ENCODE measurements around the gene YY1.
"Not testable (repeated sequence)": the region's sequence is repeated elsewhere in the genome, so short reads cannot be mapped to it uniquely, and the experiment has no call there.

The YY1 gene

DNA sequence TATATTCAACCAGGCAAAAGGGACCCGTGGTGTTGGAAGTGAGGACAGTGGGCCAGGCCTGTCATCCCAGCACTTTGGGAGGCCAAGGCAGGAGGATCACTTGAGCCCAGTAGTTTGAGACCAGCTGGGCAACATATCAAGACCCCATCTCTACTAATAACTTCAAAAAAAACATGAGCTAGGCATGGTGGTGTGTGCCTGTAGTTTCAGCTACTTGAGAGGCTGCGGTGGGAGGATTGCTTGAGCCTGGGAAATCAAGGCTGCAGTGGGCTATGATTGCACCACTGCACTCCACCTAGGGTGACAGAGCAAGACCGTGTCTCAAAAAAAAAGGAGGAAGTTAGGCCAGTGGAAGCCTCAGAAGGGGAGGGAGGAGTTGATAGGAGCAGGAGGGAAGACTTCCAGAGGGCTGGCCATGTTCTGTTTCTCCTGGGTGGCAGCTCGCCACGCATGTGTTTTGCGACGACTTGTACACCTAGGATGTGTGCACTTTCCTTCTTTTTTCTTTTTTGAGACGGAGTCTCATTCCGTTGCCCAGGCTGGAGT, 57.2 kb downstream of the YY1 start:
- Histone ChIP-seq H3K4me2 (ENCODE audit: low read length, poor library complexity, severe bottlenecking) (no peak overlapping the region), H3K9me3 (ENCODE audit: control insufficient read depth, low read length) (no peaks in the 10 kb centered on the region), H3K79me1 (replicated peaks; ENCODE audit: low read length, poor library complexity, severe bottlenecking) (peaks cover 59% of the 10 kb centered on the region), H3K9ac (ENCODE audit: low read length) (no peak overlapping the region), H2BK5ac (ENCODE audit: low read depth, low read length, poor library complexity, severe bottlenecking) (no peak overlapping the region), H4K91ac (ENCODE audit: low read length) (no peak overlapping the region), H3K23ac (ENCODE audit: low read length in 2 of 2) (no peak overlapping the region), H4K8ac (ENCODE audit: low read length) (no peak overlapping the region), H2BK12ac (ENCODE audit: low read length in 2 of 2) (no peak overlapping the region), H2AK5ac (ENCODE audit: low read length, severe bottlenecking) (no peak overlapping the region), H3K14ac (ENCODE audit: low read length in 2 of 2) (no peak overlapping the region), H3K4ac (ENCODE audit: low read depth in 1 of 2, low read length in 2 of 2) (no peak overlapping the region), H3K18ac (ENCODE audit: low read depth in 1 of 2, low read length in 2 of 2) (no peak overlapping the region), H3K4me1 (ENCODE audit: control insufficient read depth, insufficient read depth, low read depth, low read length) (peaks cover 19% of the 10 kb centered on the region), H2AFZ (ENCODE audit: low read depth, low read length) (no peak overlapping the region), H2BK15ac (ENCODE audit: low read depth, poor library complexity, severe bottlenecking) (no peak overlapping the region), H3K27me3 (ENCODE audit: control insufficient read depth in 1 of 2, insufficient read depth in 1 of 2, low read length in 2 of 2) (no peaks in the 10 kb centered on the region), H3K36me3 (ENCODE audit: control insufficient read depth in 1 of 2, insufficient read depth in 2 of 2, low read depth in 1 of 2, low read length in 2 of 2) (peaks cover 23 to 67% of the 10 kb centered on the region in 2 experiments), H3K4me3 (ENCODE audit: insufficient read depth in 1 of 2, low read depth in 1 of 2, low read length in 2 of 2) (no peak overlapping the region), H2BK120ac (ENCODE audit: low read depth, low read length) (no peak overlapping the region), H3K27ac (ENCODE audit: low read length, poor library complexity, severe bottlenecking) (no peak overlapping the region)
- WGBS = 91% methylated on average over 8 of the region's 9 CpGs
- DNase-seq = no peak

DNA sequence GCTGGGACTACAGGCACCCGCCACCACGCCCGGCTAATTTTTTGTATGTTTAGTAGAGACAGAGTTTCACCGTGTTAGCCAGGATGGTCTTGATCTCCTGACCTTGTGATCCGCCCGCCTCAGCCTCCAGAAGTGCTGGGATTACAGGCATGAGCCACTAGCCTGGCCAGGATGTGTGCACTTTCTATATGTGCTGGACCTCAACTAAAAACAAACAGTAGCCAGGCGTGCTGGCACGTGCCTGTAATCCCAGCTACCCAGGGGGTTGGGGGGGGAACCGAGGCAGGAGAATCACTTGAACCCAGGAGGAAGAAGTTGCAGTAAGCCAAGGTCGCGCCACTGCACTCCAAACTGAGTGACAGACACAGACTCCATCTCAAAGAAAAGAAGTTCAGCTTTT, 57.8 kb downstream of the YY1 start:
- not testable (repeated sequence) for H3K14ac ChIP-seq (ENCODE audit: low read length in 2 of 2); H3K23ac ChIP-seq (ENCODE audit: low read length in 2 of 2); H3K4ac ChIP-seq (ENCODE audit: low read depth in 1 of 2, low read length in 2 of 2); H2BK5ac ChIP-seq (ENCODE audit: low read depth, low read length, poor library complexity, severe bottlenecking); DNase-seq; H3K9me3 ChIP-seq (ENCODE audit: control insufficient read depth, low read length); H2BK12ac ChIP-seq (ENCODE audit: low read length in 2 of 2); H2AK5ac ChIP-seq (ENCODE audit: low read length, severe bottlenecking); H2BK15ac ChIP-seq (ENCODE audit: low read depth, poor library complexity, severe bottlenecking); H3K27me3 ChIP-seq (ENCODE audit: control insufficient read depth in 1 of 2, insufficient read depth in 1 of 2, low read length in 2 of 2); H3K27ac ChIP-seq (ENCODE audit: low read length, poor library complexity, severe bottlenecking); H4K91ac ChIP-seq (ENCODE audit: low read length); H3K4me2 ChIP-seq (ENCODE audit: low read length, poor library complexity, severe bottlenecking); H2AFZ ChIP-seq (ENCODE audit: low read depth, low read length); H2BK120ac ChIP-seq (ENCODE audit: low read depth, low read length)
- peak overlapping the region; percentile 82 for H3K9ac ChIP-seq (ENCODE audit: low read length)
- H3K4me1 ChIP-seq (ENCODE audit: control insufficient read depth, insufficient read depth, low read depth, low read length) = peaks cover 19% of the 10 kb centered on the region
- peak overlapping the region; percentile 58 for H3K18ac ChIP-seq (ENCODE audit: low read depth in 1 of 2, low read length in 2 of 2)
- peak overlapping the region; percentile 69 for H4K8ac ChIP-seq (ENCODE audit: low read length)
- H3K79me1 ChIP-seq (replicated peaks; ENCODE audit: low read length, poor library complexity, severe bottlenecking) = peaks cover 54% of the 10 kb centered on the region
- peak overlapping the region in 1 of 2 experiments; percentile 71 for H3K4me3 ChIP-seq (ENCODE audit: insufficient read depth in 1 of 2, low read depth in 1 of 2, low read length in 2 of 2)
- WGBS = 94% methylated on average over 9 of the region's 11 CpGs
- H3K36me3 ChIP-seq (ENCODE audit: control insufficient read depth in 1 of 2, insufficient read depth in 2 of 2, low read depth in 1 of 2, low read length in 2 of 2) = peaks cover 18 to 61% of the 10 kb centered on the region in 2 experiments

DNA sequence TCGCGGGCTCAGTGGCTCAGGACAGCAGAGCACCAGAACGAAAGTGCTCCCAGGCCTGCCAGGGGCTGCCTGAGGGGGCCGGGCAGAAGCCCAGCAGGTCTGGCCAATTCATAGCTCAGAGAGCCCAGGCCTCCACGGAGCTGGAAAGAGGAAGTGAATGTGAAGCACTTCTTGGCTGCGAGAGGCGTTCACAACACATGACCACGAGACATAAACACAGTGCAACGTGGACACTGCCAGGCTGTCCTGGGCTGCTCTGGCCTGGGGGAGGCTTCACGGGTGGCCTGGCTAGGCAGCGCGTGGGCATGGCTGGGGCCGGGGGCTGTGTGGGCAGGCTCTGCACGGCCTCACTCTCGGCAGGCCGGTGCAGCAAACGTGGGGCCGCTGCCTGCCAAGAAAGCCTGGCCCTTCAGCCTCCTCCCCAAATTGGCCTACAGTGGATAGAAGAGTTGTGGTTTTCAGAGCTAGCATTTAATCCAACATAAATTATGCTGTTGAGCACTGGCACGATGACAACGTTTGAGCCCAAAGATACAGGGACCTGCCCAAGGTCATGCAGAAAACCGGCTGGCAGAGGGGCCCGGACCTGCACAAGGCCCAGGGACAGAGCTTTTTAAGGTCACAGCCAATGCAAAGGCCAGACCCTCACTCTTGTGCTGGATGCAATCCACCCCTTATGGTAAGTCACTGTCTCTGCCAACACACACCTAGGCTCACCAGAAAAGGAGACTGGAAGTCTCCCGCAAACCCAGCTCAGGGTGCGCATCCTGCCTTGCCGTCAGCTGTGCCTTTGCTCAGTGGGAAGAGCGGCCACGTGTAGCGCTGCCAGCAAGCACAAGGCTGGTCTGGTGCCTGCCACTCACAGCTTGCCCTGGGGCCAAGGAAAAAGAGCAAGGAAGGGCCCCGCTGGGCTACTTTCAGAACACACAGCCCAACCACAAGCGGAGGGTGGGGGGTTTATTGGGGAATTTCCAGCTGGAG, 58.7 kb downstream of the YY1 start:
- peak overlapping the region; percentile 58 to 72 for H3K18ac ChIP-seq (ENCODE audit: low read depth in 1 of 2, low read length in 2 of 2)
- H2AFZ ChIP-seq (ENCODE audit: low read depth, low read length) = no peak overlapping the region
- H3K4ac ChIP-seq (ENCODE audit: low read depth in 1 of 2, low read length in 2 of 2) = peak overlapping the region; percentile 13 to 66
- H3K23ac ChIP-seq (ENCODE audit: low read length in 2 of 2) = no peak overlapping the region
- H2BK120ac ChIP-seq (ENCODE audit: low read depth, low read length) = peak overlapping the region; percentile 0
- no peak overlapping the region for H3K14ac ChIP-seq (ENCODE audit: low read length in 2 of 2)
- H3K36me3 ChIP-seq (ENCODE audit: control insufficient read depth in 1 of 2, insufficient read depth in 2 of 2, low read depth in 1 of 2, low read length in 2 of 2) = peaks cover 9 to 52% of the 10 kb centered on the region in 2 experiments
- H4K8ac ChIP-seq (ENCODE audit: low read length) = peak overlapping the region; percentile 66
- H3K79me1 ChIP-seq (replicated peaks; ENCODE audit: low read length, poor library complexity, severe bottlenecking) = peaks cover 50% of the 10 kb centered on the region
- H2BK5ac ChIP-seq (ENCODE audit: low read depth, low read length, poor library complexity, severe bottlenecking) = no peak overlapping the region
- H3K4me2 ChIP-seq (ENCODE audit: low read length, poor library complexity, severe bottlenecking) = no peak overlapping the region
- H2BK15ac ChIP-seq (ENCODE audit: low read depth, poor library complexity, severe bottlenecking) = peak overlapping the region; percentile 26
- peak overlapping the region; percentile 9 to 71 for H3K4me3 ChIP-seq (ENCODE audit: insufficient read depth in 1 of 2, low read depth in 1 of 2, low read length in 2 of 2)
- H4K91ac ChIP-seq (ENCODE audit: low read length) = peak overlapping the region; percentile 64
- peak overlapping the region in 1 of 2 experiments; percentile 21 for H2BK12ac ChIP-seq (ENCODE audit: low read length in 2 of 2)
- H3K9me3 ChIP-seq (ENCODE audit: control insufficient read depth, low read length) = no peaks in the 10 kb centered on the region
- no peak overlapping the region for H2AK5ac ChIP-seq (ENCODE audit: low read length, severe bottlenecking)
- DNase-seq = peak; percentile 92
- H3K9ac ChIP-seq (ENCODE audit: low read length) = peak overlapping the region; percentile 82
- H3K27me3 ChIP-seq (ENCODE audit: control insufficient read depth in 1 of 2, insufficient read depth in 1 of 2, low read length in 2 of 2) = no peaks in the 10 kb centered on the region
- WGBS = 56% methylated on average over 24 of the region's 30 CpGs
- peaks cover 17% of the 10 kb centered on the region for H3K4me1 ChIP-seq (ENCODE audit: control insufficient read depth, insufficient read depth, low read depth, low read length)
- H3K27ac ChIP-seq (ENCODE audit: low read length, poor library complexity, severe bottlenecking) = no peak overlapping the region

DNA sequence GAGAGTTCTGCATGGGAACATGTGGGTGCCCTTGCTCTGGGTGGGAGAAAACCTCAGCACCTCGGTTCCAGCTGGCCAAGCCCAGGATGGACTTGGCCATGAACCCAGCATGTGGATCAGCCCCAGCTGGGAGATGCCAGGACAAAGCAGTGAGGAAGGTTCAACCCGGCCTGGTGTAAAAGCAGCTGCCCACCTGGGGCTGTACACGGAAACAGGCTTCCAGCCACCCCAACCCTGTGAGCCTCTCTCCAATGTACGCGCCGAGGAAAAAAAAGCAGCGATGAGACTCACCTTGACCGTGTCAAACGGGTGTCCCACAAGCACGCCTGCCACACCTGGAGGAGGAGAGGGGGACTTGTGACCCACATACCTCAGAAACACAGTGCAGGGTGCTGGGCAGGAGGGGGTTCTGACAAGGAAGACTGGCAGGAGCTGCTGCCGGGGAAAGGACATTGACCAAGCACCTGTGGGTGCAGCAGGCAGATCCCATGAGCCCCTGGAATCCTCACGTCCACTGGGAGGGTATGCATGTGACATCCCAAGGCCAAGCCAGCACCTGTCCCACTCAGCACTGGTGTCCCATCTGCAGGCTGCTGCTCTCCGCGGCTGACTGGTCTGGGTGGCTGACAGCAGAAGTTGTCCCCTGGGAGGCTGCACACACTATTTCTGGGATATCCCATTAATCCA, 59.8 kb downstream of the YY1 start:
- no peaks in the 10 kb centered on the region for H3K9me3 ChIP-seq (ENCODE audit: control insufficient read depth, low read length)
- H2BK5ac ChIP-seq (ENCODE audit: low read depth, low read length, poor library complexity, severe bottlenecking) = no peak overlapping the region
- no peak overlapping the region for H2AK5ac ChIP-seq (ENCODE audit: low read length, severe bottlenecking)
- H3K27ac ChIP-seq (ENCODE audit: low read length, poor library complexity, severe bottlenecking) = no peak overlapping the region
- H2AFZ ChIP-seq (ENCODE audit: low read depth, low read length) = no peak overlapping the region
- no peak overlapping the region for H3K23ac ChIP-seq (ENCODE audit: low read length in 2 of 2)
- H3K18ac ChIP-seq (ENCODE audit: low read depth in 1 of 2, low read length in 2 of 2) = no peak overlapping the region
- no peak overlapping the region for H3K4me3 ChIP-seq (ENCODE audit: insufficient read depth in 1 of 2, low read depth in 1 of 2, low read length in 2 of 2)
- H3K79me1 ChIP-seq (replicated peaks; ENCODE audit: low read length, poor library complexity, severe bottlenecking) = peaks cover 47% of the 10 kb centered on the region
- peaks cover 9 to 46% of the 10 kb centered on the region in 2 experiments for H3K36me3 ChIP-seq (ENCODE audit: control insufficient read depth in 1 of 2, insufficient read depth in 2 of 2, low read depth in 1 of 2, low read length in 2 of 2)
- no peaks in the 10 kb centered on the region for H3K27me3 ChIP-seq (ENCODE audit: control insufficient read depth in 1 of 2, insufficient read depth in 1 of 2, low read length in 2 of 2)
- H2BK120ac ChIP-seq (ENCODE audit: low read depth, low read length) = no peak overlapping the region
- H3K4me2 ChIP-seq (ENCODE audit: low read length, poor library complexity, severe bottlenecking) = no peak overlapping the region
- 95% methylated on average over 14 of the region's 14 CpGs for WGBS
- H3K4me1 ChIP-seq (ENCODE audit: control insufficient read depth, insufficient read depth, low read depth, low read length) = peaks cover 16% of the 10 kb centered on the region
- H2BK12ac ChIP-seq (ENCODE audit: low read length in 2 of 2) = peak overlapping the region in 1 of 2 experiments; percentile 50
- DNase-seq = no peak
- H3K4ac ChIP-seq (ENCODE audit: low read depth in 1 of 2, low read length in 2 of 2) = no peak overlapping the region
- no peak overlapping the region for H3K14ac ChIP-seq (ENCODE audit: low read length in 2 of 2)
- H2BK15ac ChIP-seq (ENCODE audit: low read depth, poor library complexity, severe bottlenecking) = no peak overlapping the region
- H4K8ac ChIP-seq (ENCODE audit: low read length) = peak overlapping the region; percentile 23
- H3K9ac ChIP-seq (ENCODE audit: low read length) = no peak overlapping the region
- no peak overlapping the region for H4K91ac ChIP-seq (ENCODE audit: low read length)

Data from mesenchymal stem cell (in vitro differentiated cells and primary cell).